SK-N-MC (cell line): ENCODE measurements around the gene MOV10L1.

ENCODE experiments used
- EZH2 ChIP-seq: fragments of 200-600 bp; sonication (generic); IDR thresholded peaks from one replicate; pipeline ENCODE4 v1.6.1; 2017; ENCODE audit warnings: antibody characterized with exemption
- FOXP2 ChIP-seq: optimal IDR thresholded peaks from 2 replicates; pipeline ENCODE3; 2011; ENCODE audit warnings: mild to moderate bottlenecking, moderate library complexity; ENCODE audit not compliant: insufficient read depth; ENCODE audit errors: extremely low read length, control extremely low read depth
- POLR2AphosphoS5 ChIP-seq: IDR thresholded peaks from 2 replicates; pipeline ENCODE4 v1.6.1; 2012; ENCODE audit warnings: mild to moderate bottlenecking, low read depth, low read length, borderline replicate concordance

GRCh38 chr22:50190941-50191741 lies 101.3 kb downstream of the MOV10L1 start:
- no peak for TF ChIP-seq POLR2AphosphoS5
- no peak for TF ChIP-seq EZH2
- no peak for TF ChIP-seq FOXP2
